CD4-positive, alpha-beta T cell treated with Interferon gamma for 1 hour (primary cell): ENCODE measurements around the gene TK1.
"Not testable (repeated sequence)": the region's sequence is repeated elsewhere in the genome, so short reads cannot be mapped to it uniquely, and the experiment has no call there.

Experiments
- DNase-seq: peaks from one replicate; pipeline ENCODE4 v3.0.0-alpha.2; 2020

TK1 gene

DNA sequence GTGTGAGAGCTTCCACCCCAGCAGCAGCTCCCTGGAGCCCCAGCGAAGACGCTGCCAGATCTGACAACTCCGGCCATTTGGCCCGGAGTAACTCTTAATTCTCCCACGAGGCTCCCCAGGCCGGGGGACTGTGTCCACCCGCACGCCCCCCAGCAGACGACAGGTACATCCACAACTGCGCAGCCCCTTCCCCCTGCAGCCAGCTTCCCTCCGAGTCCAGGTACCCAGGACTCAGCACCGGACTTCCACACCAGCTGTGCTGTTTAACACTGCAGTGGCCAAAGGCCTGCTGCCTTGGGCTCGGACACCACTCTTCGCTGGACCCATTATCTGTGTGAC lies 11.2 kb downstream of the TK1 start:
- DNase-seq = no peak

GRCh38 chr17:78174870-78175642 lies 11.8 kb downstream of the TK1 start:
- DNase-seq = no peak

- peak; percentile 51 for DNase-seq
These were observed 12.4 kb downstream of the TK1 start for GRCh38 chr17:78174346-78174869.

DNA sequence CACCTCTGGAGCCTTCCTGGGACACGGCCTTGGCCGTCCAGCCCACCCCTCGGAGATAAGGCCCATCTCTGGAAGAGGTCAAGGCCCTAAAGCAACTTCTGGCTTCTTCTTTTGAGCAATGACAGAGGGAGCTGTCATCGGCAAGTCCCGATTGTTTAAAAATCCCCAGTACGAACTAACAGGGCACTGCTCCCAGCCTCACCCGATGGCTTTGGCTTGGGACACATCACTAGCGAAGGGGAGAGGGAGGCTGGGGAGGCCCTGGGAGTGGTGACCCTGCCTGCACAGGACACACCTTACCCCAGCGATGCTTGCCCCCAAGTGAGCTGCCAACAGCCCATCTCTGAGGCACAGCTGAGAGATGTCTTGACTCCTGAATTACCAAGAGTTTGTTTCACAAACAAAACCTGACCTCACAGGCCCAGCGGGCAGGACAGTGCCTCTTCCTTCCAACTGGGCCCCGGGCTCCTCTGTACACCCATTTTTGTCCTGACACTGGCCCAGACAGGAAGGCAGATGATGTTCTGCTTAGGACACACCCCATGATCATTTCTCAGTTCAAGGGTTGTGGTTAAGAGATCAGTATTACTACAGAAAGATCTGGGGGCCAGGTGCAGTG lies 13.6 kb downstream of the TK1 start:
- peak; percentile 21 for DNase-seq

DNA sequence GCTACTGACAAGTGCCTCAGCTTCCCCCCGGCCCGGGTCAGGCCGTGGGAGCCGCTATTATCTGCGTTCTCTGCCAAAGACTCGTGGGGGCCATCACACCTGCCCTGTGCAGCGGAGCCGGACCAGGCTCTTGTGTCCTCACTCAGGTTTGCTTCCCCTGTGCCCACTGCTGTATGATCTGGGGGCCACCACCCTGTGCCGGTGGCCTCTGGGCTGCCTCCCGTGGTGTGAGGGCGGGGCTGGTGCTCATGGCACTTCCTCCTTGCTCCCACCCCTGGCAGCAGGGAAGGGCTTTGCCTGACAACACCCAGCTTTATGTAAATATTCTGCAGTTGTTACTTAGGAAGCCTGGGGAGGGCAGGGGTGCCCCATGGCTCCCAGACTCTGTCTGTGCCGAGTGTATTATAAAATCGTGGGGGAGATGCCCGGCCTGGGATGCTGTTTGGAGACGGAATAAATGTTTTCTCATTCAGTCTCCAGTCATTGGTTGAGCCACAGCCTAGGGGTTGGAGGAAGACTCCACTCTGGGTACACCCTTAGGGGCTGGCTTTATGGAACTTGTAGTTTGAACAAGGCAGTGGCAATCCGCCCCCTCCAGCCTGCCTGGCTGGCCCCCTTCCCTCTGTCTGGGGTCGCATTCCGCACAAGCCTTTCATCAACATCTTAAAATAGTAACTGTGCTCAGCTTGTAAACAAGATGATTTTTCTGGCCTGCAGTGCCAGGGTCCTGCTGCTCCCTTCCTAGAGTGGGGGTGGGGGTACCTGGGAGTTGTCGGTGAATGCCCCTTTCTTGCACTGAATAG lies 14.4 kb downstream of the TK1 start:
- DNase-seq = peak; percentile 44

- DNase-seq = not testable (repeated sequence)
These were observed 15.1 kb downstream of the TK1 start for GRCh38 chr17:78171591-78172248.

DNA sequence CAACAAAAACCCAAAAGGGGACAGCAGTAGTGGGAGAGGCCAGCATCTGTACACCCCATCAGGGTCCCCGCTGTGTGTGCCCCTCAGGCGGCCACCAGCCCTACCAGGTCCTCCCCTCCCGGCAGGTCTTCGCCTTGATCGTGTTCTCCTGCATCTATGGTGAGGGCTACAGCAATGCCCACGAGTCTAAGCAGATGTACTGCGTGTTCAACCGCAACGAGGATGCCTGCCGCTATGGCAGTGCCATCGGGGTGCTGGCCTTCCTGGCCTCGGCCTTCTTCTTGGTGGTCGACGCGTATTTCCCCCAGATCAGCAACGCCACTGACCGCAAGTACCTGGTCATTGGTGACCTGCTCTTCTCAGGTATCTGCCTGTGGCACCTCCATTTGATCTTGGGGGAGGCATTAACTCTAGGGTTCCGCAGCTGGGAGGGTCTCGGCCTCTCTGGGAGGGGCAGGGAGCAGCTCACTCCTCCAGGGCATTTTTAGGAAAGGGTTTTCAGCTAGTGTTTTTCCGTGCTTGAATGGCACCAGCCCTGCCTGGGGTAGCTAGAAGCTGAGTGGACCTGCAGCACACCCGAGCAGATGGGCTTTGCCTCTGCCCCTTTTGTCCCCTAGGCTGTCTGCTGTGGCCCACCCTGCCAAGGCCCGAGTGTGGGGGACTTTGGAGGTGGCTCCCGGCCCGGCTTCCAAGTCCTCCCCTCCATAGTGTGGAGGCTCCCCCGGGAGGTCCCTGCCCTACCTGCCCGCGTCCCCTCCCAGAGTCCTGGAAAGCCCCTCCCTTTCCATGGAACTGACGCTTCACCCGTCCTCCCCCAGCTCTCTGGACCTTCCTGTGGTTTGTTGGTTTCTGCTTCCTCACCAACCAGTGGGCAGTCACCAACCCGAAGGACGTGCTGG lies 15.9 kb downstream of the TK1 start:
- no peak for DNase-seq

DNA sequence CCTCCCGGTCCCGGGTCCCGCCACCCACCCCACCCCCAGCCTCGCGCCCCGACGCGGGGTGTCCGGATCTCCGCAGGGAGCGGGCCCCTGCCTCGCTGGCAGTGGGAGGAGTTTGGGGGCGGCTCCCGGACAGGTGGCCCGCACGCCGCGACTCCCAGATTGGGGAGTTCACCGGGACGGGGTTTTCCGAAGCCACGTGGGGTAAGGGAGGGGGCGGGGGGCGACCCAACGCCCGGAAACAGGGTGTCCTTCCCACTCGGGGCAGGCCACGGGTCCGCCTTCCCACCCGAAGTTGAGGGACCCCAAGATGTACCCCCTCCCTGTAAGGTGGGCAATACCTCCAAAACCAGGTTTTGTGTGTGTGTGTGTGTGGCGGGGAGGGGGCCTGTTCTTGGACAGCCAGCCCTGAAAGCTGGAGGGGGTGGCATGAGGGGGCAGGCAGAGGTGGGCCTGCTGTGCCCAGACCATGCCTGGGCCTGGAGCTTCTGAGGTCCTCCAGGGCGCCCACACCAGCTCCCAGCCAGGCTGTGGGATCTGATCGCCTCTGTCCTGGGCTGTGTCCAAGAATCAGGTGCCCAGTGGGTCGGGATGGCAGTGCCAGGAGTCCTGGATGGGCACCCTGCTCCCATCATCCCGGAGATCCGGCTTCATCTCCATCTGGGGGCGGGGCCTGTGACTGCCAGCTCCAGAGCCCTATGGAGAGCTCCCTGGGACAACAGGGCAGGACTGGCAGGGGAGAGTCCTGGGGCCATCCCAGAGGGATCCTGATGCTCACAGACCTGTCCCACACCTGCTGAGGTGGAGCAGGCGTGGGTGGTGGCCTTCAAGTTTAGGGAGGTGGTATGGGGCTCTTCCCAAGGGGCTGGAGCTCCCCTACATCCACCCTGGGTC lies 17.7 kb downstream of the TK1 start:
- DNase-seq = peak; percentile 72

DNA sequence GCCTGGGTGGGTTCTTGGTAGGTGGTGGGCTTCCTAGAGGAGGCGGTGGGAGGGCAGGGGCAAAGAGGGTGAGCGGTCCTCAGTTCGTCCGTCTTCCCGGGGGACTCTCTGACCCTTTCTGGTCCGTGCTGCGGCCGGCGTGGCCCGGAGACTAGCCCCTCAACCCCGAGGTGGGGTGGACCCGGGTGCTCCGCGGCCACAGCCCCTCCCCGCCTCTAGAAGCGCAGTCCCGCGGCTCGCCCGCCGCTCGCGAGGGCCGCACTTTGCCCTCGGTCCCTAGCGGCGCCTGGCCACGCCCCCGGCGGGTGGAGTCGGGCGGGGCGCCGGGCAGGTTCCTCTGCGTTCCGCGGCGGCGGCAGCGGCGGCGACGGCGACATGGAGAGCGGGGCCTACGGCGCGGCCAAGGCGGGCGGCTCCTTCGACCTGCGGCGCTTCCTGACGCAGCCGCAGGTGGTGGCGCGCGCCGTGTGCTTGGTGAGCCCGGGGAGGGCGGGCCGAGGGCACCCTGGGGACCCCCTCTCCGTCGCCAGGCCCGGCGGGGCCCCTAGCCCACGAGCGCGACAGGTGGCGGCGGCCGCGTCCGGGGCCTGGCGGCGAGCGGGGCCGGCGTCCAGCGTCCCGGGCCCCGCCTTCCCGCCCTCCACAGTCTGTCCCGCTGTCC lies 18.5 kb downstream of the TK1 start, which contains the start of gene SYNGR2:
SYNGR2 (plus strand) TSS at position 340 of the 661 bp plus-strand sequence; CDS start at position 376, 36 bp downstream.
- DNase-seq = peak; percentile 86

GRCh38 chr17:78166416-78166815 lies 20.4 kb downstream of the TK1 start:
- no peak for DNase-seq

DNA sequence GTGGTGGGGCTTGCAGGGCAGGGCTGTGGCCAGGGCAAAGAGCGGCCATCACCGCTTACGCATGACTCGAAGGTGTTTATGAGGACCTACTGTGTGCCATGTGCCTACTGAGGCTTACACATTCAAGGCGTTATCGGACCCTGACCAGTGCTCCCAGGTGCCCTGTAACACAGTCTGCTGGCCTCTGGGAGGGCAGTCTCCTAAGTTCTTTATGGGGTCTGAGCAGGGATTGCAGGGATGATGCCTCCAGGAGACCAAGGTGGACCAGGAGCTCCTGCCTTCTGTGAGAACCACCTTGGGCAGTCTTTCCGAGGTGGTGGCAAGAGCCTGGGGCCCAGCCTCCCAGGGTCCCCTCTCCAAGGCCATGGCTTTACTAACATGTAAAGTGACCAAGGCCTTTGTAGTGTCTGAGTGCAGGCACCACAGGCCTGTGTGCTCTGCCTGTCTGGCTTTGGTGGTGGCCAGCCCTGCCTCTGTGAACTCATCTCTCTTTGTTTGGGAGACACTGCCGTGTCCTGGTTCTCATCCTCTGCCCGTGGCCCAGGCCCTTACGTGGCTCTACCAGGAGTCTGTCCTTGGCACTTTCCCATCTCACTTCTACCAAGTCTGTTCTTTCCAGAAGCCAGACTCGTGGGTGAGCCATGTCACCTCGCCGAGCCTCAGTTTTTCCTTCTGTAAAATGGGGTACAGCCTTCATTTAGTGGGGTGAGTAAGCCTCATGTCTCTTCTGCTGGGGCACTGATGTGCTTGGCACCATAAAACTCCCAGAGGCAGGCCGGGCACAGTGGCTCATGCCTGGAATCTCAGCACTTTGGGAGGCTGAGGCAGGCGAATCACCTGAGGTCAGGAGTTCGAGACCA lies 21.9 kb downstream of the TK1 start:
- no peak for DNase-seq

GRCh38 chr17:78163881-78164747 lies 22.7 kb downstream of the TK1 start:
- no peak for DNase-seq

GRCh38 chr17:78159575-78160158 lies 27.2 kb downstream of the TK1 start:
- no peak for DNase-seq

GRCh38 chr17:78154903-78155811 lies 31.7 kb downstream of the TK1 start:
- peak; percentile 77 for DNase-seq

GRCh38 chr17:78151514-78152008 lies 35.3 kb downstream of the TK1 start:
- no peak for DNase-seq

- no peak for DNase-seq
These were observed 38.4 kb downstream of the TK1 start for GRCh38 chr17:78148286-78149016.
